IPS-NIHi7 (cell line): Measurements from ENCODE around the gene BCL2.
A peak's percentile ranks its signal among the peaks of the same experiment; 100 is the strongest.

Source experiments
- DNase-seq: peaks from one replicate; pipeline ENCODE4 v3.0.0; 2012; ENCODE audit warnings: mixed read lengths; ENCODE audit errors: extremely low spot score

BCL2 gene

GRCh38 chr18:63326011-63326410 lies 6.4 kb upstream of the BCL2 start:
- no peak for DNase-seq

GRCh38 chr18:63325086-63325686 lies 5.6 kb upstream of the BCL2 start:
- DNase-seq = no peak

- DNase-seq = peak; percentile 58
These were observed 3.5 kb upstream of the BCL2 start for GRCh38 chr18:63322908-63323634.

- no peak for DNase-seq
These were observed 2.6 kb upstream of the BCL2 start for GRCh38 chr18:63322206-63322605.

GRCh38 chr18:63321291-63321690 lies 1.7 kb upstream of the BCL2 start:
- no peak for DNase-seq

- DNase-seq = no peak
These were observed 1.4 kb upstream of the BCL2 start for GRCh38 chr18:63320975-63321265.

GRCh38 chr18:63320123-63320974 lies 780 bp upstream of the BCL2 start:
- peak; percentile 25 for DNase-seq

GRCh38 chr18:63318889-63319382 lies 633 bp downstream of the BCL2 start:
- no peak for DNase-seq

GRCh38 chr18:63317982-63318888 lies 1.3 kb downstream of the BCL2 start:
- peak; percentile 63 for DNase-seq

GRCh38 chr18:63317556-63317946 lies 2.0 kb downstream of the BCL2 start:
- DNase-seq = no peak

- DNase-seq = no peak
These were observed 2.7 kb downstream of the BCL2 start for GRCh38 chr18:63316612-63317555.

- no peak for DNase-seq
These were observed 3.7 kb downstream of the BCL2 start for GRCh38 chr18:63315876-63316275.

- DNase-seq = no peak
These were observed 4.4 kb downstream of the BCL2 start for GRCh38 chr18:63315131-63315662.

GRCh38 chr18:63314062-63314790 lies 5.3 kb downstream of the BCL2 start:
- no peak for DNase-seq

- no peak for DNase-seq
These were observed 6.1 kb downstream of the BCL2 start for GRCh38 chr18:63313396-63313917.

GRCh38 chr18:63312737-63313395 lies 6.7 kb downstream of the BCL2 start:
- DNase-seq = no peak

- no peak for DNase-seq
These were observed 7.6 kb downstream of the BCL2 start for GRCh38 chr18:63312019-63312409.

GRCh38 chr18:63311118-63312018 lies 8.2 kb downstream of the BCL2 start:
- DNase-seq = no peak
